Activated naive CD8-positive, alpha-beta T cell treated with anti-CD3 and anti-CD28 coated beads, Interleukin-2, amount 10 ng/mL, durations not matched to agents 7 days and 5 days (primary cell): ENCODE results near the gene GALNT16. TPM values are rescaled to one million over a fixed set of nuclear protein-coding genes. Genes with fewer than 3 reads are reported as not detected.
A peak's percentile ranks its signal among the peaks of the same experiment; 100 is the strongest.

Source experiments
- ATAC-seq: fragments of 150-1000 bp; cut with Tn5 transposase; one replicate; pipeline ENCODE4 v1.10.0; 2021; ENCODE audit warnings: low read depth, moderate library complexity
- POLR2A ChIA-PET: fragments of 350-600 bp; sonication (Branson Sonifier 250); formaldehyde crosslinking; loops from one replicate; lab custom pipeline; 2021; ENCODE audit warnings: antibody characterized with exemption; lab: Charles Lee
- DNase-seq: peaks from one replicate; pipeline ENCODE4 v3.0.0; 2021
- H3K27ac Mint-ChIP-seq: one replicate; pipeline ENCODE4 v1.8.0; 2022; ENCODE audit warnings: mild to moderate bottlenecking, mixed read lengths
- H3K27me3 Mint-ChIP-seq: one replicate; pipeline ENCODE4 v1.8.0; 2022; ENCODE audit warnings: mild to moderate bottlenecking, moderate library complexity, mixed read lengths
- H3K36me3 Mint-ChIP-seq: one replicate; pipeline ENCODE4 v1.8.0; 2021; ENCODE audit warnings: mild to moderate bottlenecking, mixed read lengths
- H3K4me1 Mint-ChIP-seq: one replicate; pipeline ENCODE4 v1.8.0; 2021; ENCODE audit warnings: mixed read lengths
- H3K4me3 Mint-ChIP-seq: one replicate; pipeline ENCODE4 v1.8.0; 2022; ENCODE audit warnings: mild to moderate bottlenecking, moderate library complexity, mixed read lengths
- H3K9me3 Mint-ChIP-seq: one replicate; pipeline ENCODE4 v1.8.0; 2021; ENCODE audit warnings: mixed read lengths
- total RNA-seq, 2 experiments: library from RNA; stranded (reverse); gene quantifications; one replicate each; pipeline ENCODE4 v1.2.3, GENCODE V29; 2021

Gene GALNT16
- total RNA-seq, 2 experiments from 2014 or later, result not detected

GRCh38 chr14:69392481-69392880 lies 132.5 kb downstream of the GALNT16 start:
- H3K4me3 Mint-ChIP-seq, result peak overlapping the region; percentile 10
- H3K4me1 Mint-ChIP-seq, result peaks cover 49% of the 10 kb centered on the region
- DNase-seq (no peak), ATAC-seq (no peak)
- no peaks in the 10 kb centered on the region for H3K9me3 Mint-ChIP-seq
- no peak overlapping the region for H3K27ac Mint-ChIP-seq
- H3K36me3 Mint-ChIP-seq, result peaks cover 59% of the 10 kb centered on the region
- no peaks in the 10 kb centered on the region for H3K27me3 Mint-ChIP-seq
- POLR2A ChIA-PET, result no interaction called here

- Mint-ChIP-seq H3K9me3 (no peaks in the 10 kb centered on the region), H3K4me3 (peak overlapping the region; percentile 99), H3K4me1 (peaks cover 57% of the 10 kb centered on the region), H3K27ac (no peak overlapping the region), H3K36me3 (peaks cover 42% of the 10 kb centered on the region), H3K27me3 (no peaks in the 10 kb centered on the region)
- POLR2A ChIA-PET, result no interaction called here
- DNase-seq (no peak), ATAC-seq (no peak)
Measured at GRCh38 chr14:69395929-69396328, 136.0 kb downstream of the GALNT16 start.

- H3K36me3 Mint-ChIP-seq, result peaks cover 32% of the 10 kb centered on the region
- no peaks in the 10 kb centered on the region for H3K9me3 Mint-ChIP-seq
- POLR2A ChIA-PET, result interaction anchor here (0.6 to 2.5 kb wide), 12 partner anchors 11 to 1115 kb away, joined by 3 to 17 read pairs (median 4); partner anchors contain the start of genes DCAF5 and SRSF5
- peak within 1 kb of the TSS; percentile 100 for H3K27ac Mint-ChIP-seq
- peak within 1 kb of the TSS; percentile 99 for H3K4me3 Mint-ChIP-seq
- DNase-seq (peak; percentile 89), ATAC-seq (peak; percentile 84)
- H3K27me3 Mint-ChIP-seq, result no peaks in the 10 kb centered on the region
- peaks cover 53% of the 10 kb centered on the region for H3K4me1 Mint-ChIP-seq
Measured at GRCh38 chr14:69398053-69398817, 138.3 kb downstream of the GALNT16 start, which contains the start of the genes ERH and SLC39A9. Gene ERH (minus strand): TSS chr14:69398299. CDS start chr14:69398233, 66 bp downstream. Gene SLC39A9 (plus strand): TSS chr14:69398692. CDS start chr14:69399370, 678 bp downstream.

- no peaks in the 10 kb centered on the region for H3K9me3 Mint-ChIP-seq
- ATAC-seq (peak; percentile 25), DNase-seq (no peak)
- H3K4me3 Mint-ChIP-seq, result peak overlapping the region; percentile 99
- H3K27ac Mint-ChIP-seq, result peak overlapping the region; percentile 100
- peaks cover 31% of the 10 kb centered on the region for H3K36me3 Mint-ChIP-seq
- no peaks in the 10 kb centered on the region for H3K27me3 Mint-ChIP-seq
- H3K4me1 Mint-ChIP-seq, result peaks cover 48% of the 10 kb centered on the region
- POLR2A ChIA-PET, result interaction anchor here (0.6 to 2.5 kb wide), 7 partner anchors 41 to 1115 kb away, joined by 3 to 17 read pairs (median 4); partner anchors contain the start of gene DCAF5
Measured at GRCh38 chr14:69398818-69399210, 138.9 kb downstream of the GALNT16 start.

- no peaks in the 10 kb centered on the region for H3K27me3 Mint-ChIP-seq
- H3K4me3 Mint-ChIP-seq, result peak overlapping the region; percentile 99
- ATAC-seq (no peak), DNase-seq (no peak)
- H3K4me1 Mint-ChIP-seq, result peaks cover 48% of the 10 kb centered on the region
- H3K36me3 Mint-ChIP-seq, result peaks cover 30% of the 10 kb centered on the region
- no peaks in the 10 kb centered on the region for H3K9me3 Mint-ChIP-seq
- POLR2A ChIA-PET, result no interaction called here
- H3K27ac Mint-ChIP-seq, result peak overlapping the region; percentile 100
Measured at GRCh38 chr14:69399750-69400149, 139.8 kb downstream of the GALNT16 start.

- H3K36me3 Mint-ChIP-seq, result peaks cover 29% of the 10 kb centered on the region
Measured at GRCh38 chr14:69400154-69400553, 140.2 kb downstream of the GALNT16 start.

GRCh38 chr14:69401841-69402240 lies 141.9 kb downstream of the GALNT16 start:
- Mint-ChIP-seq H3K9me3 (no peaks in the 10 kb centered on the region), H3K4me3 (no peak overlapping the region), H3K4me1 (peaks cover 29% of the 10 kb centered on the region), H3K36me3 (peaks cover 19% of the 10 kb centered on the region), H3K27me3 (no peaks in the 10 kb centered on the region), H3K27ac (no peak overlapping the region)
- POLR2A ChIA-PET, result interaction anchor here (1.0 kb wide), 1 partner anchor 64 kb away, joined by 3 read pairs; no protein-coding TSS in a partner anchor
- ATAC-seq, result no peak
- no peak for DNase-seq

More at GRCh38 chr14:69400154-69400553, 140.2 kb downstream of the GALNT16 start:
- peak overlapping the region; percentile 99 for H3K4me3 Mint-ChIP-seq
- POLR2A ChIA-PET, result no interaction called here
- no peaks in the 10 kb centered on the region for H3K9me3 Mint-ChIP-seq
- no peaks in the 10 kb centered on the region for H3K27me3 Mint-ChIP-seq
- H3K4me1 Mint-ChIP-seq, result peaks cover 46% of the 10 kb centered on the region
- ATAC-seq, result no peak
- H3K27ac Mint-ChIP-seq, result peak overlapping the region; percentile 100
- DNase-seq, result no peak

GRCh38 chr14:69404478-69404877 lies 144.5 kb downstream of the GALNT16 start:
- Mint-ChIP-seq H3K27me3 (no peaks in the 10 kb centered on the region), H3K27ac (no peak overlapping the region), H3K9me3 (no peaks in the 10 kb centered on the region), H3K36me3 (peaks cover 12% of the 10 kb centered on the region), H3K4me3 (no peak overlapping the region), H3K4me1 (peaks cover 27% of the 10 kb centered on the region)
- ATAC-seq, result no peak
- POLR2A ChIA-PET, result interaction anchor here (0.9 to 1.4 kb wide), 2 partner anchors 9 to 143 kb away, joined by 3 to 4 read pairs; no protein-coding TSS in a partner anchor
- no peak for DNase-seq

- ATAC-seq (no peak), DNase-seq (no peak)
- Mint-ChIP-seq H3K9me3 (no peaks in the 10 kb centered on the region), H3K27me3 (no peaks in the 10 kb centered on the region), H3K4me1 (peaks cover 25% of the 10 kb centered on the region), H3K27ac (no peak overlapping the region), H3K4me3 (no peak overlapping the region), H3K36me3 (peaks cover 12% of the 10 kb centered on the region)
- POLR2A ChIA-PET, result no interaction called here
Measured at GRCh38 chr14:69404883-69405282, 144.9 kb downstream of the GALNT16 start.

- H3K27me3 Mint-ChIP-seq, result no peaks in the 10 kb centered on the region
- no peaks in the 10 kb centered on the region for H3K9me3 Mint-ChIP-seq
- H3K27ac Mint-ChIP-seq, result no peak overlapping the region
- peaks cover 17% of the 10 kb centered on the region for H3K4me1 Mint-ChIP-seq
- no peak overlapping the region for H3K4me3 Mint-ChIP-seq
- DNase-seq, result no peak
- H3K36me3 Mint-ChIP-seq, result peaks cover 12% of the 10 kb centered on the region
- POLR2A ChIA-PET, result interaction anchor here (0.6 kb wide), 1 partner anchor 15 kb away, joined by 8 read pairs; no protein-coding TSS in a partner anchor
- no peak for ATAC-seq
Measured at GRCh38 chr14:69405762-69406161, 145.8 kb downstream of the GALNT16 start.

Other genes with a start within 250 kb of the GALNT16 start
- gene DCAF5, start 107.0 kb upstream of the GALNT16 start, total RNA-seq, result 10 to 100 TPM; 56.1 to 59.0 TPM
- gene EXD2, start 68.7 kb upstream of the GALNT16 start, total RNA-seq, result 1 to 10 TPM; 6.5 to 8.3 TPM
- 100 to 1,000 TPM; 226 to 233 TPM for gene ERH, start 138.1 kb downstream of the GALNT16 start, total RNA-seq
- gene SLC39A9, start 138.5 kb downstream of the GALNT16 start, total RNA-seq, result 10 to 100 TPM; 39.8 to 40.5 TPM
- gene PLEKHD1, start 224.6 kb downstream of the GALNT16 start, total RNA-seq, result under 1 TPM; 0.08 to 0.11 TPM